WI38 (cell line): ENCODE data around the gene RARS2.

ENCODE experiments used
- H3K4me3 ChIP-seq: 2 replicates; pipeline ENCODE4 v1.5.1; 2011; ENCODE audit warnings: low read depth, mild to moderate bottlenecking, control low read depth, low read length
- CTCF ChIP-seq: IDR thresholded peaks from 2 replicates; pipeline ENCODE4 v1.5.1; 2012; ENCODE audit warnings: low read depth, mild to moderate bottlenecking, control low read depth, low read length

Gene RARS2

GRCh38 chr6:87483929-87484328 lies 105.9 kb downstream of the RARS2 start:
- no peak for TF ChIP-seq CTCF
- H3K4me3 ChIP-seq: no peak overlapping the region

- H3K4me3 ChIP-seq: no peak overlapping the region
- no peak for TF ChIP-seq CTCF
Measured at GRCh38 chr6:87482366-87482765, 107.4 kb downstream of the RARS2 start.

DNA sequence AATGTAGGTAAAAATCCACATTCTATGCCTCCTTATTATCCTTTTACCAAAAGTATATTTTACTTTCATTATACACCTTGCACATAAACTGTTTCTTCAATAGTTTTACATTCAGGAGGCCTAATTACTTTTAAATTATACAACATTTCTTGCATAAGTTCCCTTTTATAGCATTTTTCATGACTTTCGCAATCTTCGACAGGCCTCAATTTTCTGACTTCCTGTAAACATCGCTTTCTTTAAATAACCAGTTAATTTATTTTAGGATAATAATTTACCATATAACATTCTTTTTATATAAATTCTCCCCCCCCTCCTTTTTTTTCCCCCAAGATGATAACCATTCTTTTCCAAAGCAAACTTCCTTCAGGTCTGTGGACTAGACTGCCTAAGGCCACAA lies 107.9 kb downstream of the RARS2 start:
- no peak overlapping the region for H3K4me3 ChIP-seq
- no peak for TF ChIP-seq CTCF

- H3K4me3 ChIP-seq: peak overlapping the region; percentile 90
- TF ChIP-seq CTCF: no peak
Measured at GRCh38 chr6:87473419-87473903, 116.3 kb downstream of the RARS2 start.

DNA sequence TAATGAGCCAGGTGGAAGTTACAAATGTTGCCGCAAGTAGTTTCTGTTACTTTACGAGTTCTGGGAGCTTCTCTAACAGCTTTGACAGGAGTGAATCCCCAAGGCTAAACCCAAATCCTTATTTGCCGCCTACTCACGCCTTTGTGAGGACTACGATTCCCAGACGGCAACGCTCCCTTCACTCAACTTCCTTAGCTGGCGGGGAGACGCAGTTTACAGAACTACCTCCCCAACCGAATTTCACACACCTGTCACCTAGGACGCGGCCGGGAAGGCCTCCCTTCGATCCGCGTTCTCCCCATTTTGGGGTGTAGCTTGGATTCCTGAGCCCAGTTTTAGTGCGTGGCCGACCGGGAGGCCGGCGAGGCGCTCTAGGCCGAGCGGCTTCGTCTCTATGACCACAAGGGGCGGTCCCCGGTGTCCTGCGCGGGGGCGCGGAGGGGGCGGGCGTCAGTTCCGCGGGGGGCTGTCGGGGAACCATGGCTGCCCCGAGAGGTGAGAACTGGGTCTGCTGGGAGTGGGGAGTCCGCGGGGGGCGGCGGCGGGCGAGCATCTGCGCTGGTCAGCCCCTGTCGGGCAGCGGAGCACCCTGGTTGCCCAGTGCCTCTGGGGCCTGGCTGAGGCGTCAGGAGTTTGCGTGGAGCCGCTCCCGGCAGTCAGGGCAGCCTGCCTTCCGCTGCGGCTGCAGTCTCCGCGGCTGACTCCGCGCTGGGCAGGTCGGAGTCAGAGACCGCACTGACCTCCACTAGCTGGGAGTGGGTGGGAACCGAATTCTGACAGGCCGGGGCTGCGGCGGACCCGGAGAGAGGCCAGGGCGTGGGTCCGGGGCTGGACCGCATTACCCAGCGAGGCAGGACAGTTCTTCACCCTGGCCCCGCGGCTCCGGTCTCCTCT lies 117.0 kb downstream of the RARS2 start, which contains the start of gene SLC35A1:
TSS of gene SLC35A1 (plus strand) at position 450 of the 894 bp plus-strand sequence. CDS start at position 480, 30 bp downstream.
- 0 out of 2 replicates have a peak, but pooled peaks have one; percentile 2 for TF ChIP-seq CTCF
- peak within 1 kb of the TSS; percentile 90 for H3K4me3 ChIP-seq

- H3K4me3 ChIP-seq: no peak overlapping the region
- no peak for TF ChIP-seq CTCF
Measured at GRCh38 chr6:87465051-87465450, 124.7 kb downstream of the RARS2 start.
